ENCODE measurements around the gene PLPP1. TPM values are rescaled to one million over a fixed set of nuclear protein-coding genes. Genes with fewer than 3 reads are reported as not detected.

Gene PLPP1
- total RNA-seq, 2 donors from 2014 or later, result 170 to 189 TPM

- no peak for DNase-seq (ENCODE audit: low spot score)
- Histone ChIP-seq H3K4me1 (peaks cover 0 to 5% of the 10 kb centered on the region in 2 donors), H3K27me3 (no peaks in the 10 kb centered on the region), H3K4me3 (no peak overlapping the region), H3K27ac (no peak overlapping the region), H3K36me3 (peaks cover 20% of the 10 kb centered on the region), H3K9me3 (peaks cover 5 to 21% of the 10 kb centered on the region in 2 donors)
- no peak for TF ChIP-seq CTCF (IDR thresholded peaks at IDR 0.05)
These were observed 148.4 kb downstream of the PLPP1 start for GRCh38 chr5:55386356-55386755.

GRCh38 chr5:55385846-55386245, 148.9 kb downstream of the PLPP1 start:
- peaks cover 0 to 5% of the 10 kb centered on the region in 2 donors for H3K4me1 ChIP-seq
- H3K4me3 ChIP-seq, result no peak overlapping the region

DNA sequence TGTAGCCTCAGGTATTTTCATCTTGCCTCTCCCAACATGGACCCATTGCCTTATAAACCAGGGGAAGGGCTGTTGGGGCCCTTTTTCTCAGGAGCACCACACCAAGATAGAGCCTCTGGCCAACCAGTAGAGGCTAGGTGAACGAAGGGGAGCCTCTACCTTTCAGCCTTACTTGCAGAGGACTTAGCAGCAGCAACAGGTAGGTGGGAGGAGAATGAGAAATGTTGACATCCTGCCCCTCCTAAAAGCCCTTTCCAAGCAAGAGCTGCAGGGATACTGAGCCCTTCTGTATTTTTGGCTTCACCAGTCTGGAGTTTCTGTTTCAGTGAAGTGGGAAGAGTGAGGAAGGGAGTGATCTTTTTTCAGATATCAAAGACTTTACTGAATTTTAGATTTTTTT, 149.5 kb downstream of the PLPP1 start:
- TF ChIP-seq CTCF (IDR thresholded peaks at IDR 0.05), result no peak
- DNase-seq (ENCODE audit: low spot score), result no peak
- Histone ChIP-seq H3K4me3 (no peak overlapping the region), H3K27me3 (no peaks in the 10 kb centered on the region), H3K4me1 (peaks cover 0 to 4% of the 10 kb centered on the region in 2 donors), H3K27ac (no peak overlapping the region), H3K36me3 (peaks cover 20% of the 10 kb centered on the region), H3K9me3 (peaks cover 5 to 21% of the 10 kb centered on the region in 2 donors)

More at GRCh38 chr5:55385846-55386245, 148.9 kb downstream of the PLPP1 start:
- H3K36me3 ChIP-seq, result peaks cover 20% of the 10 kb centered on the region
- no peak overlapping the region for H3K27ac ChIP-seq
- H3K9me3 ChIP-seq, result peaks cover 5 to 21% of the 10 kb centered on the region in 2 donors
- DNase-seq (ENCODE audit: low spot score), result no peak
- no peaks in the 10 kb centered on the region for H3K27me3 ChIP-seq
- no peak for TF ChIP-seq CTCF (IDR thresholded peaks at IDR 0.05)

DNA sequence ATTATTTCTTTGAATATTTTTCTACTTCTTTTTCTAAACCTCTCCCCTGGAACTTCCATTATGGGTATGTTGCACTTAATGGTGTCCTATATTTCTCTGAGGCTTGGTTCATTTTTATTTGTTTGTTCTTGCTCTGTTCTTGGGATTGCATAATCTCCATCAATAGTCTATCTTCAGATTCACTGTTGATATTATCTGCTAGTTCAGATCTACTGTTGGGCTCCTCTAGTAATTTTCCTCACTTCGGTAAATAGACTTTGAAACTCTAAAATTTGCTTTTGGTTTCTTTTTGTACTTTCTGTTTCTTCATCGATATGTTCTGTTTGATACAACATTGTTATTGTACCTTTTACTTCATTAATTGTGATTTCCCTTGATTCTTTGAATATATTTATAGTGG, 150.7 kb downstream of the PLPP1 start:
- Histone ChIP-seq H3K27me3 (no peaks in the 10 kb centered on the region), H3K4me1 (no peaks in the 10 kb centered on the region), H3K4me3 (no peak overlapping the region), H3K9me3 (peaks cover 5 to 21% of the 10 kb centered on the region in 2 donors), H3K27ac (no peak overlapping the region), H3K36me3 (peaks cover 29% of the 10 kb centered on the region)
- no peak for TF ChIP-seq CTCF (IDR thresholded peaks at IDR 0.05)
- no peak for DNase-seq (ENCODE audit: low spot score)

DNA sequence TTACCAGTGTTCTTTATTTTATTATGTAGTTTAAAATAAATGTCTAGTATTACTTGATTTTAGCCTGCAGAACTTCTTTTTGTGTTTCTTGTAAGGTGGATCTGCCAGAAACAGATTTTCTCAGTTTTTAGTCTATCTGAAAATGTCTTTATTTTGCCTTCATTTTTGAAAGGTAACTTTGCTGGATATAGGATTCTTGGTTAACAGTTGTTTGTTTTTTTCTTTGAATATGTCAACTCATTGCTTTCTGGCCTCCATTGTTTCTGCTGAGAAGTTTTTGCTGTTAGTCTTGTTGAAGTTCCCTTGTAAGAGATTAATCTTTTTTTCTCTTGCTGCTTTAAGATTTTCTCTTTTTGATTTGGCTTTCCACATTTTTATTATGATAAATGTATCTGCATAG, 151.5 kb downstream of the PLPP1 start:
- no peak for DNase-seq (ENCODE audit: low spot score)
- no peak for TF ChIP-seq CTCF (IDR thresholded peaks at IDR 0.05)
- Histone ChIP-seq H3K4me1 (no peaks in the 10 kb centered on the region), H3K27ac (no peak overlapping the region), H3K27me3 (no peaks in the 10 kb centered on the region), H3K4me3 (no peak overlapping the region), H3K36me3 (peaks cover 32% of the 10 kb centered on the region), H3K9me3 (peaks cover 5 to 21% of the 10 kb centered on the region in 2 donors)

DNA sequence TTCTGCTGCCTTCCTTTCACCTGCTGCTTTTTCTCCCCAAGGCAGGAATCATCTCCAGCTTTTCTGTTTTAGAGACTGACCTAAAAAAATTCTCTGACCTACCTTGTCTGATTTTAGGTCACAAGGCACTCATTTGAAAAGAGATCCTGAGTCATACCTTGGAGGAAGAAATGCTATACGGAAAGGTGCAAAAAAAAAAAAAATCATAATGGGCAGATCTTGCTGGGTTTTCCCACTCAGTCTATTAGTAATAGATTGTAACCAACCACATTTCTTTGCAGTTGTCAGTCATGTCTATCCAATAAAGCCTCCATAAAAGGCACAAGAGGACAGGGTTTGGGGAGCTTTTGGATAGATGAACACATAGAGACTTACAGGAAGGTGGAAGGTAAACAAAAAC, 157.0 kb downstream of the PLPP1 start:
- Histone ChIP-seq H3K36me3 (peaks cover 24% of the 10 kb centered on the region), H3K9me3 (peaks cover 0 to 8% of the 10 kb centered on the region in 2 donors), H3K4me3 (no peak overlapping the region), H3K27me3 (no peaks in the 10 kb centered on the region), H3K27ac (no peak overlapping the region), H3K4me1 (no peaks in the 10 kb centered on the region)
- no peak for TF ChIP-seq CTCF (IDR thresholded peaks at IDR 0.05)
- DNase-seq (ENCODE audit: low spot score), result no peak

All from right atrium auricular region (tissue), 2 donors.